Activated CD4-positive, alpha-beta T cell treated with anti-CD3 and anti-CD28 coated beads, Interleukin-2, amount 50 U/mL, for 4 hours (primary cell): ENCODE results near the gene TAS2R40.
A peak's percentile ranks its signal among the peaks of the same experiment; 100 is the strongest.
"Not testable (repeated sequence)": the region's sequence is repeated elsewhere in the genome, so short reads cannot be mapped to it uniquely, and the experiment has no call there.

Experiments
- DNase-seq, 2 experiments: peaks; one replicate each; pipeline ENCODE4 v3.0.0-alpha.2; 2020

Gene TAS2R40

DNA sequence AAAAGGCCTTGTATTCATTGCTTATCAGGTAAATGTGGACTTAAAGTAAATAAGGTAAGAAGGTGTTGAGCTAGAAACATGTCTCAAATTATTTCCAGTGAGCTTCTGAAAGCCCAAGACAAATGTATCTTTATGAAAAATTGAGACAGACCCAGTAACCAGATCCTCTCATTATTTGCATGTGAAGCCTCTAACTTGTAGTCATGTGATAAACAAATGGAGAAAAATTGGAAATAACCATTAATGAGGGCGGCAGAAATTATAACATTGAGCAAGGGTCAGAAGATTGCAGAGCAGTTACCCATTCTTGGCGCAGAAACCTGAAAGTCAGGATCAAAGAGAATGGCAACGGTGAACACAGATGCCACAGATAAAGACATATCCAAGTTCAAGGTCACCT, at the start of gene TAS2R40:
Gene TAS2R40 (plus strand): TSS at position 301 of the 400 bp plus-strand sequence. CDS start 42 bp downstream, at position 343.
- no peak for DNase-seq

GRCh38 chr7:143172354-143172753, 49.5 kb upstream of the TAS2R40 start:
- no peak for DNase-seq

DNA sequence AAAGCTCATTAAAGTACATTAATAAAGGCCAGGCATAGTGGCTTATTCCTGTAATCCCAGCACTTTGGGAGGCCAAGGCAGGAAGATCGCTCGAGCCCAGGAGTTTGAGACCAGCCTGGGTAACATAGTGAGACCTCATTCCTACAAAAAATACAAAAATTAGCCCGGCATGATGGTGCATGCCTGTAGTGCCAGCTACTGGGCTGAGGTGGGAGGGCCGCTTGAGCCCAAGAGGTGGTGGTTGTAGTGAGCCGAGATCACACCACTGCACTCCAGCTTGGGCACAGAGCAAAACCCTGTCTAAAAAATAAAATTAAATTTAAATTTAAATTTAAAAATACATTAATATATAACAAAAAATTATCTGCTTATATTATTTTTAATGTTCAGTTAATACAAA, 45.7 kb upstream of the TAS2R40 start:
- no peak for DNase-seq

DNA sequence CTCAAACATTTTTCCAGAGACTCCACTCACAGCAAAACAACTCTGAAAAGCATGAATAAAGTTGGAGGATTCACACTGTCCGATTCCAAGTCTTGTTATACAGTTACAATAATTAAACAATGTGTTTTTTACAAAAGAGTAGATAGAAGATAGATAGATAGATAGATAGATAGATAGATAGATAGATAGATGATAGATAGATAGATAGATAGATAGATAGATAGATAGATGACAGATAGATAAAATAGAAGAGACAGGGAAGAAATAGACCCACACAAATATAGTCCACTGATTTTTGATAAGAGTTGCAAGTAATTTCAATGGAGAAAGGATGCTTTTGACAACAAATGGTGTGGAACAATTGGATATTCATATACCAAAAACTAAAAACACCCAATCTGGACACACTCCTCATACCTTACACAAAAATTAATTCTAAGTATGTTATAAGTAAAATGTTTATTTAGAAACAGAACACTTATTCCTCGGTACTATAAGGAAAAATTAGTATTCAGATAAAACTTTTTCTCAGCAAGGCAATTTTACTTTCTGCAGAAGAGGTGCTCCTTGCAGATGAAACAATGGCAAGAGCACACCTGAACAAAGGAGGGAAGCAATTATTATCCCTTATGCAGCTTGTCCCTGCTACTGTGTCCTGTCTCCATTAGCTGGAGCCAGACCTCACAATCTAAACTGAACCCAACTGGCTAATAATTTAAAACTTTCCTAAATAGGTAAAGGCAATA, 44.3 kb upstream of the TAS2R40 start:
- DNase-seq, result no peak

DNA sequence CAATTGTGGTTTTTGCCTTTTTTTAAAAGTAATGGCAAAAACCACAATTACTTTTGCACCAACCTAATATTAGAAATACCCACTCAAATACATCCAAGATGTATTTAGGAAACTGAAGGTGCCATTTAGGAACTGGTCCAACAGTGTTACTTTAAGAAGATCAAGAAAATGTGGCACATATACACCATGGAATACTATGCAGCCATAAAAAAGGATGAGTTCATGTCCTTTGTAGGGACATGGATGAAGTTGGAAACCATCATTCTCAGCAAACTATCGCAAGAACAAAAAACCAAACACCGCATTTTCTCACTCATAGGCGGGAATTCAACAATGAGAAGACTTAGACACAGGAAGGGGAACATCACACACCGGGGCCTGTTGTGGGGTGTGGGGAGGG, 41.1 kb upstream of the TAS2R40 start:
- DNase-seq, result not testable (repeated sequence)

DNA sequence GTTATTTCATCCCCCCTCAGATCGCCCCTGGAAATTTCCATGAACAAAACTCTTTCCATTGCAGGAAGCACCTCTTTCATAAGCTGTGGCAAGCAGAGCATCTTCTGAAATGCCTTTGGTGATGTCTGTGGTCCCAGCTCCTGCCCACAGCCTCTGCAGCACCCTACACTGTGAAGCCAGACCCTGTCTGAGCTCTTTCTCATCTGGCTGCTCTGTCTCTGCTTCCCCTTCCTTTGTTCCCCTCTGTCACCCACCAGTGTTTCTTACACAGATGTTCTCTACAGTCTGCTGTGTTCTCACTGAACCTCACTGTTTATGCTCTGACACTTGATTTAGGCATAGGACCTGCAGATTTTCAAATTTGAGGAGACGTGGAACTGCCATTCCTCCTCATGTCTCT, 40.5 kb upstream of the TAS2R40 start:
- DNase-seq, result no peak

DNA sequence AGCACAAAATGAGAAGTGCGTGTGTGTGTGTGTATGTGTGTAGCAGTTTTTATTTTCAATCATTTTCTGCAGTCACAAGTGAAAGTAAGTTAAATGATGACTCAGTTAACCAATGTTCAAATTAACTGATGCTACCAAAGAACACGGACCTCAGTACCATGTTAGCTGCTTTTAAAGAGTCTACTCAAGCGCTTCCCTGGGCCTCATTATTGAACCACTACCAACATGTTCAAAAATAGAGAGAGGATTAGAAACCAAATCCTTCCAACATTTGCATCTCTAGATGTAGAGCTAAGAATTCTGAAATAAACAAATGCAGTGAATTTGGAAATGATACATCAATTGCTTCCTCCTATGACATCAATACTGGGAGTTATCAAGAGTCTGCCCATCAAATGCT, 38.8 kb upstream of the TAS2R40 start, which contains the start of gene TAS2R39:
Gene TAS2R39 (plus strand): TSS at position 396 of the 400 bp plus-strand sequence. CDS start 0 bp downstream, at position 396.
- DNase-seq, result no peak

GRCh38 chr7:143185551-143185950, 36.3 kb upstream of the TAS2R40 start:
- DNase-seq, result no peak

DNA sequence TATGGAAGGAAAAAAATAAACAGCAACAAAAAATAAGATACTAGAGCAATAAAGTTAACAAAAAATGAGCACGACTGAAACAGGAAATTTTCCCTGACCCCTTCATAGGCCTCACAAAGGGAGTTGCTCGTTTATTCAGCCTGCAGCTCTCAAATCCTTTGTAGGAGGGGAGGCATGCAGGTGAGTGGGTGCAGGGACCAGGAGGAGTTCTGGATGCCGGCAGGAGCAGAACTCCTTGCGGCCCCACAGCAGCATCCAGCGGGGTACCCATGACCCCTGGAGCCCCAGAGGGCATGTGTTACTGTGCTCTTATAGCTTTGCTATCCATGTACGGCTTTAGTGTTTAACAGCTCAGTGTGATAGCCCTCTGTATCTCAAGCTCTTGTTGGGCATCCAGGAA, 32.8 kb upstream of the TAS2R40 start:
- no peak for DNase-seq

- no peak for DNase-seq
These were observed 28.0 kb upstream of the TAS2R40 start for GRCh38 chr7:143193880-143194279.

GRCh38 chr7:143199040-143199439, 22.8 kb upstream of the TAS2R40 start:
- no peak for DNase-seq

DNA sequence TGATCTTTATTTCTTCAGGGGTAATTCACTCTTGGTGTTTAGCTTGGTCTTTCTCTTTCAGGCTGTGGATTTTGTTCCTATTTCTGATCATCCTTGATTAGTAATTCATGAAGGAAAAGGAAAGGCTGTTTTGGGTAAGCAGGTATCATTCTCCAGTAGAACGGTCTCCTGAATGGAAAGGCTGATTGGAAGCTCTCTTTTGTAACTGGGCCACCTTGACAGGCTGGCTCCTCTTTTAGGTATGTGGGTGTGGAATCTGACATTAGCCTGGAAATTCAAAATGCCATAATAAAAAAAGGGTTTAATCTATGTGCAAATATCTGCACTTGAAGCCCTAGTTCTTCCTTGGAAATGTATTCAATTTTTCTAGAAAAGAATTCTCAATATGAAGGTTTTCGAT, 19.7 kb upstream of the TAS2R40 start:
- DNase-seq, result no peak

DNA sequence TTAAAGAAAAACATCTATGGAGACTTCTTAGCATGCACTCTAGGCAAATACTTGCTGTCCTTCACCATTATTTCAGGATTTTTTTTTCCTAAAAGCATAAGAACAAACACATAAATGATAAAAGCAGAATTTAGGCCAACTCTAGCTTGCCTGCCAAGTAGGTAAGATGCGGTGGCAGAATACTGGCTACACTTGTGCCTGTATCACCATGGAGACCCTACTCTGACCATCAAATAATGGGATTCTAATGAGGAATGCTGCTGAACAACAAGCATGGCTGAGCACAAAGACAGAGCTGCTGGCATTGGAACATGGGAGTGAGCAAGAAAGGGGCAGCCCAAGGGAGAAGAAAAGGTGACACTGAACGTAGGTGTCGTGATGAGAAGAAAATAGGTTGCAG, 18.5 kb upstream of the TAS2R40 start:
- no peak for DNase-seq

- no peak for DNase-seq
These were observed 16.1 kb upstream of the TAS2R40 start for GRCh38 chr7:143205560-143206293.

DNA sequence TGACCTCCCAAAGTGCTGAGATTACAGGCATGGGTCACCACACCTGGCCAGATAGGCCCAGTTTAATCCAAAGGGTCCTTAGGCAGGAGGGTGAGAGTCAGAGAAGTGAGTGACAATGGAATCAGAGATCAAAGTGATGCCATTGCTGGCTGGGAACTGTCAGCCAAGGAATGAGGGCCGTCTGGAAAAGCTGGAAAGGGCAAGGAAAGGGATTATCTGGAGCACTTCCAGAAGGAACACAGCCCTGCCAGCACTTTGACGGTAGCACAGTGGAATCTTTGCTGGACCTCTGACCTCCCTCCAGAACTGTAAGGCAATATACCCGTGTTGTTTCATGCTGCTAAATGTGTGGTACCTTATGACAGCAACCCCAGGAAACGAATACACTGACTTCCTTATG, 11.3 kb upstream of the TAS2R40 start:
- DNase-seq, result no peak

- not testable (repeated sequence) for DNase-seq
These were observed 8.4 kb upstream of the TAS2R40 start for GRCh38 chr7:143213478-143213877.

GRCh38 chr7:143214789-143215679, 6.8 kb upstream of the TAS2R40 start:
- peak; percentile 37 to 43 for DNase-seq

GRCh38 chr7:143216151-143216550, 5.7 kb upstream of the TAS2R40 start:
- no peak for DNase-seq

- DNase-seq, result no peak
These were observed 5.2 kb upstream of the TAS2R40 start for GRCh38 chr7:143216686-143217085.

GRCh38 chr7:143217806-143218205, 4.0 kb upstream of the TAS2R40 start:
- DNase-seq, result no peak

DNA sequence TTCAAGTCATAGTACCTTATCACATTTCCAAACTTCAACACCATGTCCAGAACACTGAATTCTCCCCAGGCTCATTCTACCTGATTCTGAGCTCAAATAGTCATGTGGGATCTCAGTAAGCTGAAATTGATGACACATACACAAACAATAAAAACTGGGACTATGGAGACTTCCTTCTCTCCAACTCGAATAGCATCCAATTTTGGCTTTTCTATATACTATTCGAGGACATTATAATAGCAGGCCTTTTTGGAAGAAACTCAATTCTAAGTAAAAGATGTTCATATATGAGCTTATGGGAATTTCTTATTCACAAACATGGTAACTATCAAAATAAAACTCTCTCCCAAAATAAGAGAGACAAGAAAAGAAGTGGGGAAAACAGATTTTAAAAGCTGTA, 551 bp upstream of the TAS2R40 start:
- no peak for DNase-seq

DNA sequence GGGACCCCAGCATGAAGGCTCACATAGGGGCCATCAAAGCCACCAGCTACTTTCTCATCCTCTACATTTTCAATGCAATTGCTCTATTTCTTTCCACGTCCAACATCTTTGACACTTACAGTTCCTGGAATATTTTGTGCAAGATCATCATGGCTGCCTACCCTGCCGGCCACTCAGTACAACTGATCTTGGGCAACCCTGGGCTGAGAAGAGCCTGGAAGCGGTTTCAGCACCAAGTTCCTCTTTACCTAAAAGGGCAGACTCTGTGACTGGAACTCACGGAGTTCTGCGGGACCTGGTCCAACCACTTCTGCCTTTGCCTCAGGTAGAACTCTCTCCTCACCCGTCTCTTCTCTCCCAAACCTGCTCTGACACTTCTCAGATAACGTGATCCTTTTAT, 945 bp downstream of the TAS2R40 start:
- DNase-seq, result no peak

DNA sequence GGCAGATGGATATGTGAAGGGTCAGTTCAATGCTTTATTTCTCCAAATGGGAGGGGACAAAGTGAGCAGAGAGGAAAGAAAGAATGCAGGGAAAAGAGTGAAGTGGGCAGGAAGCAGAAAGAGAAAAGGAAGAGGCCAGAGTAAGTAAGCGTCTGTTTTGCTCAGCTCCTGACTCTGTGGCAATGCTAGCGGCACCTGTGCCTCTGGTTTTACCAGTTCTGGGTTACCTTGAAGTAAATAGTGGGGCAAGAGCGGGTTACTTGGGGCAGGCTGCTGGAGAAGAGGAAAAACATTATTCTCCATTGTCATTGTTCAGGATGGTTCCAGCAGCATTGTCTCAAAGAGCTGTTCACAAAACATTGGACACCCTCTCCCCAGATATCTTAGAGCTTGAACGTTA, 1.9 kb downstream of the TAS2R40 start:
- no peak for DNase-seq
